Activated naive CD8-positive, alpha-beta T cell treated with anti-CD3 and anti-CD28 coated beads, Interleukin-2, amount 10 ng/mL, durations not matched to agents 7 days and 5 days (primary cell): ENCODE data around the gene PLEKHO2. TPM values are rescaled to one million over a fixed set of nuclear protein-coding genes. Genes with fewer than 3 reads are reported as not detected.

Source experiments
- ATAC-seq: fragments of 150-1000 bp; cut with Tn5 transposase; one replicate; pipeline ENCODE4 v1.10.0; 2021; ENCODE audit warnings: low read depth, moderate library complexity
- POLR2A ChIA-PET: fragments of 350-600 bp; sonication (Branson Sonifier 250); formaldehyde crosslinking; loops from one replicate; lab custom pipeline; 2021; ENCODE audit warnings: antibody characterized with exemption; lab: Charles Lee
- DNase-seq: peaks from one replicate; pipeline ENCODE4 v3.0.0; 2021
- H3K27ac Mint-ChIP-seq: one replicate; pipeline ENCODE4 v1.8.0; 2022; ENCODE audit warnings: mild to moderate bottlenecking, mixed read lengths
- H3K27me3 Mint-ChIP-seq: one replicate; pipeline ENCODE4 v1.8.0; 2022; ENCODE audit warnings: mild to moderate bottlenecking, moderate library complexity, mixed read lengths
- H3K36me3 Mint-ChIP-seq: one replicate; pipeline ENCODE4 v1.8.0; 2021; ENCODE audit warnings: mild to moderate bottlenecking, mixed read lengths
- H3K4me1 Mint-ChIP-seq: one replicate; pipeline ENCODE4 v1.8.0; 2021; ENCODE audit warnings: mixed read lengths
- H3K4me3 Mint-ChIP-seq: one replicate; pipeline ENCODE4 v1.8.0; 2022; ENCODE audit warnings: mild to moderate bottlenecking, moderate library complexity, mixed read lengths
- H3K9me3 Mint-ChIP-seq: one replicate; pipeline ENCODE4 v1.8.0; 2021; ENCODE audit warnings: mixed read lengths
- total RNA-seq, 2 experiments: library from RNA; stranded (reverse); gene quantifications; one replicate each; pipeline ENCODE4 v1.2.3, GENCODE V29; 2021

The PLEKHO2 gene
- total RNA-seq, 2 experiments from 2014 or later = 25.4 to 25.7 TPM

DNA sequence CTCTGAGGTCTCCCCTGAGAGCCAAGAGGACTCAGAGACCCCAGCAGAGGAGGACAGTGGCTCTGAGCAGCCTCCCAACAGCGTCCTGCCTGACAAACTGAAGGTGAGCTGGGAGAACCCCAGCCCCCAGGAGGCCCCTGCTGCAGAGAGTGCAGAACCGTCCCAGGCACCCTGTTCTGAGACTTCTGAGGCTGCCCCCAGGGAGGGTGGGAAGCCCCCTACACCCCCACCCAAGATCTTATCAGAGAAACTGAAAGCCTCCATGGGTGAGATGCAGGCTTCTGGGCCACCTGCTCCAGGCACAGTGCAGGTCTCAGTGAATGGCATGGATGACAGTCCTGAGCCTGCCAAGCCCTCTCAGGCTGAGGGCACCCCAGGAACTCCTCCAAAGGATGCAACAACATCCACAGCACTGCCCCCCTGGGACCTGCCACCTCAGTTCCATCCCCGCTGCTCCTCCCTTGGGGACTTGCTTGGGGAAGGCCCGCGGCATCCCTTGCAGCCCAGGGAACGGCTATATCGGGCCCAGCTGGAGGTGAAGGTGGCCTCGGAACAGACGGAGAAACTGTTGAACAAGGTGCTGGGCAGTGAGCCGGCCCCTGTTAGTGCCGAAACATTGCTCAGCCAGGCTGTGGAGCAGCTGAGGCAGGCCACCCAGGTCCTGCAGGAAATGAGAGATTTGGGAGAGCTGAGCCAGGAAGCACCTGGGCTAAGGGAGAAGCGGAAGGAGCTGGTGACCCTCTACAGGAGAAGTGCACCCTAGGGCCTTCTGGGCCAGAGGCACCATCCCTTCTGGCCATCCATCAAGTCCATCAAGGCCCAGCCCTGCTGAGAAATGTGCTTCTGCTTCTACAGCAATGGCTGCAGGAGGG lies 23.6 kb downstream of the PLEKHO2 start:
- Mint-ChIP-seq H3K4me1 (no peaks in the 10 kb centered on the region), H3K4me3 (no peak overlapping the region), H3K9me3 (no peaks in the 10 kb centered on the region), H3K27ac (no peak overlapping the region), H3K27me3 (no peaks in the 10 kb centered on the region), H3K36me3 (peaks cover 16% of the 10 kb centered on the region)
- ATAC-seq (no peak), DNase-seq (no peak)
- POLR2A ChIA-PET = interaction anchor here (1.2 kb wide), 1 partner anchor 29 kb away, joined by 3 read pairs; no protein-coding TSS in a partner anchor

DNA sequence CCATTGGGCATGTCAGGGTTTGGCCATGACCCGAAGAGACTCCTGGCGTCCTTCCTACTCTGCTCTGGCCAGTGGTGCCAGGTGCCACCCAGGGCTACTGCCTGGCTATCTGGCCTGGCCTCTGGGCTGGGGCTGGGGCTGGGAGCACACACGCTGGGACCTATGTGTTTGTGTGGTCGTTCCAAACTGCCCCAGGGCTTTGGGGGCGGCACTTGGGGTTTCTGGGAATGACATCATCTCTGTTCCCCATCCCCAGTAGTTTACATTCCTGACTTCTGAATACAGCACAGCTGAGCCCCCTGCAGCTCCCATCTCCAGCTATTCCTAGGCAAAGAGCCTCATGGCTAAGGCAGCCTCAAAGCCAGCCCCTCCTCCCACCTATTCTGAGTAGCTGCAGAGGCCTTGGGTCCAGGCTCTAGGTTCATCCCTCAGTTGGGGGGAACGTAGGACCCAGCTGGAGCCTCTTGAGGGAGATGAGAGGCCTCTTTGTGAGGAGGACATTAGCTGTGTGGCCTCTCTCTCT lies 24.3 kb downstream of the PLEKHO2 start:
- DNase-seq (no peak), ATAC-seq (no peak)
- Mint-ChIP-seq H3K36me3 (peaks cover 15% of the 10 kb centered on the region), H3K4me3 (no peak overlapping the region), H3K27ac (no peak overlapping the region), H3K27me3 (no peaks in the 10 kb centered on the region), H3K4me1 (no peaks in the 10 kb centered on the region), H3K9me3 (no peaks in the 10 kb centered on the region)
- POLR2A ChIA-PET = interaction anchor here (1.2 kb wide), 1 partner anchor 28 kb away, joined by 3 read pairs; no protein-coding TSS in a partner anchor

DNA sequence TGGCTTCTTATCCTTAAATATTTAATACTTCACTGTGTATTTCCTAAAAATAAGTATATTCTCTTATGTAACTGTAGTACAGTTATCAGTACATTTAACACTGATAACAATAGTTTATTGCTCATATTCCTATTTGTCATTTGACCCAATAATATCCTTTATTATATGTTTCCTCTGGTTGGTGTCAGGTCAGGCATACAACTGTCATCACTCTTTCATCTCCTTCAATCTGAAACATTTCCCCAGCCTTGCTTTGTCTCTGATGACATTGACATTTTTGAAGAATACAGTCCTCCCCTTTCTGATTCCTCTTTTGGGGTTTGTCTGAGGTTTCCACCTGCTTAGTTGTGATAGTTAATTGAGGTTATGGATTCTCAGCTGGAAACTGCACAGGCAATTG lies 27.8 kb downstream of the PLEKHO2 start:
- no peaks in the 10 kb centered on the region for H3K27me3 Mint-ChIP-seq
- POLR2A ChIA-PET = interaction anchor here (0.9 to 2.0 kb wide), 2 partner anchors 8 to 10 kb away, joined by 3 to 6 read pairs; no protein-coding TSS in a partner anchor
- ATAC-seq (no peak), DNase-seq (no peak)
- H3K4me3 Mint-ChIP-seq = no peak overlapping the region
- peaks cover 12% of the 10 kb centered on the region for H3K36me3 Mint-ChIP-seq
- H3K9me3 Mint-ChIP-seq = no peaks in the 10 kb centered on the region
- H3K27ac Mint-ChIP-seq = no peak overlapping the region
- peaks cover 4% of the 10 kb centered on the region for H3K4me1 Mint-ChIP-seq

DNA sequence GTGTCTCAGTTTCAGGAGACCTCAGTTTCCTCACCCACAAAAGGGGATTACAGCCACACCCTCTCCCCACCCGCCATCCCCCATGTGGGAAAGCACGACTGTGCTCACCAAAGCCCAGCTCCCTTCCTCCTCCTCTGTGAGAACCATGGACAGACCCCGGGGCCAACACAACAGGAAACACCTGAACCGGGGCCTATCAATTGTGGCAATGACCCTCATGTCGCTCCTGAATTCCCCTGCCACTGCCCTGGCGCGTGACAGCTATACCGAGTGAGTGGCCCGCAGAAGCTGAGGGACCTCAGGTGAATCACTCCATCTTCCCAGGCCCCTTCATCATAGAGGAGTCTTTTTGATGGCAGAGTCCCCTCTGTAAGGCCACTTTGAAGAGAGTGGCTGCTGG lies 28.6 kb downstream of the PLEKHO2 start:
- POLR2A ChIA-PET = interaction anchor here (0.9 kb wide), 1 partner anchor 23 kb away, joined by 5 read pairs; no protein-coding TSS in a partner anchor
- Mint-ChIP-seq H3K4me3 (no peak overlapping the region), H3K4me1 (peaks cover 4% of the 10 kb centered on the region), H3K36me3 (peaks cover 12% of the 10 kb centered on the region), H3K27ac (no peak overlapping the region), H3K9me3 (no peaks in the 10 kb centered on the region), H3K27me3 (no peaks in the 10 kb centered on the region)
- ATAC-seq (no peak), DNase-seq (no peak)

DNA sequence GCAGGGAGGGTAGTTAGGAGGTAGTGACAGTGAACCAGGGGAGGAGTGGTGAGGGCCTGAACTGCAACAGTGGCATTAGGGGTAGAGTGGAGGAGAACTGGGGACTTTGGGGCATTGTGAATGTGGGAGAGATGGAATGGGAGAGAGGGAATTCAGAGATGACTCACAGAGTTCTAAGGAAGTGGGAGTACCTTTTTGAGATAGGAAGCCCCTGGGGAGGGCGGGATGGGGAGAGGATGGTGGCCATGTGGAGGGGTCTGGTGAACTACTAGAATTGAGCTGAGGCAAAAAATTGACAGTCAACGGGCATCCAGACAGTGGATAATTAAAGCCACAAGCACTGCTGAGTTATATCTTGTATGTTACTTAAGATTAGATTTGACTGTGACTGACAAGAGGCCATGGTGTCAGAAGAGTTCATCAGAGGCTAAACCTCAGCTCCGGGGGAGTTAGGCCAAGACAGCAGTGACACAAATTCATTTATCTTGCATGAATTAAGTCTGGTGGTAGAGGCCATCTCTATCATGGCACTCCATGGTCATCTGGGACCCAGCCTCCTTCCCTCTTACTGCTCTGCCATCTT lies 34.0 kb downstream of the PLEKHO2 start:
- Mint-ChIP-seq H3K4me1 (peaks cover 14% of the 10 kb centered on the region), H3K9me3 (no peaks in the 10 kb centered on the region), H3K4me3 (no peak overlapping the region), H3K27me3 (no peaks in the 10 kb centered on the region), H3K36me3 (no peaks in the 10 kb centered on the region), H3K27ac (no peak overlapping the region)
- DNase-seq (no peak), ATAC-seq (no peak)
- POLR2A ChIA-PET = interaction anchor here (1.1 to 3.4 kb wide), 3 partner anchors 7 to 429 kb away, joined by 4 to 36 read pairs (median 6); partner anchors contain the start of gene RNU5B-1

DNA sequence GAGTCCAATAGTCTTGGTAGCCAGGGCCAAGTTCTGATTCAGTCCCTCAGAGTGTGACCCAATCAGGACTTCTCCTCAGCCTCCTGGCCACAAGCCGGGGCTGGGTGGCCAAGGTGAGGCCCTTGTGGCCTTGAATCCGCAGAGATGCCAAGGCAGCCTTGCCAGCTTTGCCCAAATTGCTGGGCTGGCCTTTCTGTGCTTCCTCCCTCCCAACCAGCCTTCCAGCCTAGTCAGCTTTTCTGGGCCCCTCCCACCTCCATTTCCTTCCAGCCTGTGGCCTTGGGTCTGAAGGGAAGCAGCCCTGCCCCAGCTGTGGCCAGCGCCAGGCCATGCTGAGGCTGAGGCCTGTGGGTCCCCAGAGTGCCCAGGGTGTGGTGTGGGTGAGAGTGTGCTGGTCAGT lies 35.7 kb downstream of the PLEKHO2 start:
- no peak overlapping the region for H3K4me3 Mint-ChIP-seq
- peak; percentile 21 for ATAC-seq

DNA sequence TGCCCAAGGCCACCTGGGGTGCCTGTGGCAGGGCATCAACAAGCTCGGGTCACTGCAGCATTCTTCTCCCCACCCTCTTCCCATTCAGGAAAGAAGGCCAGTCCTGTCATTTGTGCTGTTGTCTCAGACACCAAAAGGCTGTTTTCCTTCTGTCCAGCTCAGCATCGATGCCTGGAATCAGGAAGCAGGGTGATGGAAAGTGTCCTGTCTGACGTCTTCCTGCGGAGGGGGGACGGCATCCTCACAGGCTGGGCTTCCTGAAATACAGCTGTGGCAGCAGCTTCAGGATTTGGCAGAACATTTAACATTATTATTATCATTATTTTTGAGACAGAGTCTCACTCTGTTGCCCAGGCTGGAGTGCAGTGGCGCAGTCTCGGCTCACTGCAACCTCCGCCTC lies 37.0 kb downstream of the PLEKHO2 start:
- Mint-ChIP-seq H3K4me1 (peaks cover 32% of the 10 kb centered on the region), H3K27me3 (no peaks in the 10 kb centered on the region), H3K9me3 (no peaks in the 10 kb centered on the region), H3K4me3 (no peak overlapping the region), H3K36me3 (no peaks in the 10 kb centered on the region), H3K27ac (no peak overlapping the region)
- ATAC-seq (no peak), DNase-seq (no peak)
- POLR2A ChIA-PET = interaction anchor here (3.4 kb wide), 1 partner anchor 14 kb away, joined by 36 read pairs; no protein-coding TSS in a partner anchor

More for the DNA sequence above, 35.7 kb downstream of the PLEKHO2 start:
- H3K36me3 Mint-ChIP-seq = no peaks in the 10 kb centered on the region
- DNase-seq = no peak
- H3K9me3 Mint-ChIP-seq = no peaks in the 10 kb centered on the region
- no peak overlapping the region for H3K27ac Mint-ChIP-seq
- peaks cover 24% of the 10 kb centered on the region for H3K4me1 Mint-ChIP-seq
- no peaks in the 10 kb centered on the region for H3K27me3 Mint-ChIP-seq
- POLR2A ChIA-PET = interaction anchor here (1.0 to 3.4 kb wide), 4 partner anchors 9 to 37 kb away, joined by 3 to 36 read pairs (median 4); no protein-coding TSS in a partner anchor

DNA sequence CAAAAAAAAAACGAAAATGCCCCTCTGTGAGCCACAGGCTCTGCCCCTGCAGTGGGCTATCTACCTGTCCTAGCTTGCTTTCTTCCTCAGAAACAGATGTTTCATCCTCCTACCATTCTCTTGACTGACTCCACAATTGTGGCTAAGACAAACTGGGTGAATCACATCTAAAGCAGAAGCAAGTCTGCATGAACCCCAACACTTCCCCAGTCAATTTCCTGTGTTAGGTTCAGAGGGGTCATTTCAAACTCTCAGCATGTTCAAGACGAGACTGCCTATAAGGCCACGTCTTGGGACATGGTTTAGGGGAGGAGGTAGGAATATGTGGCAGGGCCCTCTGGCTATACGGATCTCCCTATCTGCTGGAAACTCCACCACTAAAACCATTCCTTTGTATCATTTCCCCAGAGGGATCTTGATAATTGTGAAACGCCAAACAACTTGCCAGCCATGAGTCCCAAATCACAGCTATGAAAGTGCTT lies 41.4 kb downstream of the PLEKHO2 start:
- Mint-ChIP-seq H3K27me3 (no peaks in the 10 kb centered on the region), H3K9me3 (no peaks in the 10 kb centered on the region), H3K4me1 (peaks cover 31% of the 10 kb centered on the region), H3K27ac (peak overlapping the region; percentile 57), H3K4me3 (peak overlapping the region; percentile 63), H3K36me3 (no peaks in the 10 kb centered on the region)
- DNase-seq (no peak), ATAC-seq (peak; percentile 89)
- POLR2A ChIA-PET = interaction anchor here (0.7 to 4.5 kb wide), 5 partner anchors 10 to 46 kb away, joined by 3 to 57 read pairs (median 5); no protein-coding TSS in a partner anchor

DNA sequence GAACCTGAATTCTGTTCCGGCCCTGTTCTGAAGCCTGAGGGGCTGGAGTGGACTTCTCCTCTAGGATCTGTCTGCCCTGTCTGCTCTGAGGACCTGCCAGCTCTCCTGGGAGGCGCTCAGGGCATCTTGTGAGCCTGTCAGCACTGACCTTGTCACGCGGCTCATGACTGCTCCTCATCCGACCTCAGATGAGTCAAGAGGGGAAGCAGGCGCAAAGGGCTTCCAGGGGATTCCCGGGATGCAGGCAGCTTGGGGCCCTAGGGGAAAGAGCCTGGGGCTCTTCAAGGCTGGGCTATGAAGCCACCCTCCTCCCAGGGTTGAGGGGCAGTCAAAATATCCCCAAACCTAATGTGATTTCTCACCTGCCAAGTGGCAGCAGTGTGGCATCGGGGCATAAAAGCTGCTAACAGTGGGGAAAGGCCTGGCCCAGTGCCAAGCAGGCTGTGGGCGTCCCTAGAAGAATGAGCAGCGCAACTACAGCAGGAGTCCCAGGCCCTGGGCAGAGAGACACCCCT lies 42.3 kb downstream of the PLEKHO2 start:
- Mint-ChIP-seq H3K36me3 (no peaks in the 10 kb centered on the region), H3K4me3 (peak overlapping the region; percentile 10), H3K9me3 (no peaks in the 10 kb centered on the region), H3K4me1 (peaks cover 28% of the 10 kb centered on the region), H3K27ac (peak overlapping the region; percentile 7), H3K27me3 (no peaks in the 10 kb centered on the region)
- DNase-seq = no peak
- POLR2A ChIA-PET = interaction anchor here (0.6 to 4.5 kb wide), 4 partner anchors 10 to 266 kb away, joined by 3 to 57 read pairs (median 4); no protein-coding TSS in a partner anchor
- ATAC-seq = peak; percentile 35

DNA sequence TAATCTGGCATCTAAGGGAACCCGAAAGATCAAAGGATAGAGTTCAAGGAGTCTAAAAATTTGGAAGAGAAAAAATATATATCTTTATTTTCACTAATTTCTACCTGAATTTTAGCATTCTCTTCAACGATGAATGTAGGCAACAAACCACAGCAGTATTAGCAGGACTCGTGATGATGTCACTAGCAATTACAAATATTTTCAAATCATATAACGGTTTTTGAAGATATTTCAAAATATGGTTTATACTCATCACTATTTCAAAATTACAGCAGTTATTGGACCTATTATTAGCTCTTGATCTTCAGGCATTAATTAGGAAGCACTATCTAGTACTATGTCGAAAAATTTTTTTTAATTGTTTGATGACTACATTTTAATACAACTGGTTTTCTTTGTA lies 43.0 kb downstream of the PLEKHO2 start:
- Mint-ChIP-seq H3K9me3 (no peaks in the 10 kb centered on the region), H3K27me3 (no peaks in the 10 kb centered on the region)

DNA sequence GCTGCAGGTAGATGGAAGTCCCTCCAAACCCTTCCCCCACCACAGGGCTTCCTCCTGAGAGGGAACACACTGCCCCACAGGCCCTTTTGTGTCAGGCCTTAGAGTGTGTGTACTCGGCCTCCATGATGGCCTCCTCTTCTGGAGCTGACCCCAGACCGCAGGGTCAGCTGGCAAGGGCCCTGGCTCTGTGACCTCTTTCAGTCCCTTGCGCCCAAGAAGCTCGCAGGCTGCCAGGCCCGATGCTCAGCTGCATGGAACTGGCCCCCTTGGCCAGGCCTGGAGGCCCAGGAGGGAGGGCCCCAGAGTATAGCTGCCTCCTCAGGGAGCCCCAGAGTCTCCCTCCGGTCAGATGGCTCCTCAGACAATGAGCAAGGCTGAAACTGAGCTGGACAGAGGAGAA lies 46.6 kb downstream of the PLEKHO2 start:
- Mint-ChIP-seq H3K27ac (no peak overlapping the region), H3K36me3 (no peaks in the 10 kb centered on the region), H3K4me1 (peaks cover 35% of the 10 kb centered on the region), H3K9me3 (no peaks in the 10 kb centered on the region), H3K4me3 (no peak overlapping the region), H3K27me3 (no peaks in the 10 kb centered on the region)
- POLR2A ChIA-PET = no interaction called here
- ATAC-seq (no peak), DNase-seq (no peak)

More for the DNA sequence above, 43.0 kb downstream of the PLEKHO2 start:
- Mint-ChIP-seq H3K4me3 (no peak overlapping the region), H3K36me3 (no peaks in the 10 kb centered on the region), H3K27ac (no peak overlapping the region), H3K4me1 (peaks cover 28% of the 10 kb centered on the region)
- DNase-seq = no peak
- ATAC-seq = no peak
- POLR2A ChIA-PET = interaction anchor here (0.6 to 4.5 kb wide), 2 partner anchors 9 to 267 kb away, joined by 3 to 57 read pairs; no protein-coding TSS in a partner anchor

DNA sequence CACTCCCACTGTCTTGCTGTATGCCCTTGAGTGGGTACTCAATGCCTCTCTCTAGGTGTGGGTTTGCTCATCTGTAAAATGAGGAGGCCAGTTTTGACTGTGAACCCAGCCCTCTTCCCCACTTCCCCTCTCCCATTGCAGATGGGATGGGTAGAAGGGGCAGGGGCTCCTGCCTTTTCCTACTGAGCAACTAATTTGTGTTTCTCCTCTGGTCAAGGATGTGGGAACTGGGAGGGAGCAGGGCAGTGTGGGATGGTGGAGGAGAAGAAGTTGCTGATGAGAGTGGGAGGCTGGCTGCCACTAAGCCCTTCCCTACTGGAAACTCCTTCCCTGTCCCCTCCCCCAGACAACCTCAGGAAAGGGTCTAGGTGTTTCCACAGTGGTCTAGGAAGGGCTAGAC lies 49.8 kb downstream of the PLEKHO2 start:
- H3K27me3 Mint-ChIP-seq = no peaks in the 10 kb centered on the region
- no peaks in the 10 kb centered on the region for H3K9me3 Mint-ChIP-seq
- POLR2A ChIA-PET = interaction anchor here (0.6 to 7.2 kb wide), 8 partner anchors 9 to 66 kb away, joined by 3 to 57 read pairs (median 6); partner anchors contain the start of gene PIF1
- DNase-seq (no peak), ATAC-seq (no peak)
- peaks cover 46% of the 10 kb centered on the region for H3K4me1 Mint-ChIP-seq
- no peaks in the 10 kb centered on the region for H3K36me3 Mint-ChIP-seq
- peak overlapping the region; percentile 84 for H3K4me3 Mint-ChIP-seq
- H3K27ac Mint-ChIP-seq = peak overlapping the region; percentile 95
